ENCODE measurements around the gene MAPK1. TPM values are rescaled to one million over a fixed set of nuclear protein-coding genes. Genes with fewer than 3 reads are reported as not detected.
"Not testable (repeated sequence)": the region's sequence is repeated elsewhere in the genome, so short reads cannot be mapped to it uniquely, and the experiment has no call there.

MAPK1 gene
- total RNA-seq, 2 experiments from 2014 or later, result 39.6 to 79.8 TPM

DNA sequence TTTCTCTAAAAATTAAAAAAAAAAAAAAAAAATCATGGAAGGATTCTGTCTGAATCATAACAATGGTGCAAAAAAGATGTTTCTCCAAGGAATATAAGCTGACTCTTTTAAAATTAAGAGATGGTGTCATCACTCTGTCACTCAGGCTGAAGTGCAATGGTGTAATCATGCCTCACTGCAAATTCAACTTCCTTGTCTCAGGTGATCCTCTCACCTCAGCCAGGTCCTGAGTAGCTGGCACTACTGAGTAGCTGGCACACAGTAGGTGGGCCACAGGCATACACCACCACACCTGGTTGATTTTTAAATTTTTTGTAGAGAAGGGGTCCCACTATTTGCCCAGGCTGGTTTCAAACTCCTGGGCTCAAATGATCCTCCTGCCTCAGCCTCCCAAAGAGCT lies 77.1 kb downstream of the MAPK1 start:
- no peak for DNase-seq (ENCODE audit: low spot score)
- intact Hi-C loops (cut with micrococcal nuclease; ENCODE audit: unreplicated experiment), result no loop called here
- no peak overlapping the region for H3K4me3 ChIP-seq (ENCODE audit: low read depth, low read length, poor library complexity, severe bottlenecking)
- no peak overlapping the region for H3K4me2 ChIP-seq (ENCODE audit: low read length)
- CTCF ChIA-PET (ENCODE audit: unreplicated experiment), result no interaction called here
- H3K36me3 ChIP-seq (ENCODE audit: insufficient read depth, low read length), result peaks cover 56% of the 10 kb centered on the region
- TF ChIP-seq, protein P1, sequence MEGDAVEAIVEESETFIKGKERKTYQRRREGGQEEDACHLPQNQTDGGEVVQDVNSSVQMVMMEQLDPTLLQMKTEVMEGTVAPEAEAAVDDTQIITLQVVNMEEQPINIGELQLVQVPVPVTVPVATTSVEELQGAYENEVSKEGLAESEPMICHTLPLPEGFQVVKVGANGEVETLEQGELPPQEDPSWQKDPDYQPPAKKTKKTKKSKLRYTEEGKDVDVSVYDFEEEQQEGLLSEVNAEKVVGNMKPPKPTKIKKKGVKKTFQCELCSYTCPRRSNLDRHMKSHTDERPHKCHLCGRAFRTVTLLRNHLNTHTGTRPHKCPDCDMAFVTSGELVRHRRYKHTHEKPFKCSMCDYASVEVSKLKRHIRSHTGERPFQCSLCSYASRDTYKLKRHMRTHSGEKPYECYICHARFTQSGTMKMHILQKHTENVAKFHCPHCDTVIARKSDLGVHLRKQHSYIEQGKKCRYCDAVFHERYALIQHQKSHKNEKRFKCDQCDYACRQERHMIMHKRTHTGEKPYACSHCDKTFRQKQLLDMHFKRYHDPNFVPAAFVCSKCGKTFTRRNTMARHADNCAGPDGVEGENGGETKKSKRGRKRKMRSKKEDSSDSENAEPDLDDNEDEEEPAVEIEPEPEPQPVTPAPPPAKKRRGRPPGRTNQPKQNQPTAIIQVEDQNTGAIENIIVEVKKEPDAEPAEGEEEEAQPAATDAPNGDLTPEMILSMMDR (conservative IDR thresholded peaks at IDR 0.05; ENCODE audit: low read length), result no peak
- TF ChIP-seq EZH2phosphoT487 (IDR thresholded peaks at IDR 0.05; ENCODE audit: borderline replicate concordance, low read depth, low read length), result no peak
- H4K20me1 ChIP-seq (ENCODE audit: insufficient read depth, low read length), result no peaks in the 10 kb centered on the region
- no peaks in the 10 kb centered on the region for H3K9me3 ChIP-seq (ENCODE audit: low read length)
- no peak overlapping the region for H2AFZ ChIP-seq (ENCODE audit: low read length)
- no peaks in the 10 kb centered on the region for H3K79me2 ChIP-seq (ENCODE audit: insufficient read depth, low read depth, low read length)
- H3K4me1 ChIP-seq (ENCODE audit: insufficient read depth, low read length, poor library complexity, severe bottlenecking), result peaks cover 18% of the 10 kb centered on the region
- no peaks in the 10 kb centered on the region for H3K9me2 ChIP-seq (ENCODE audit: insufficient read depth, low read length)
- POLR2A ChIA-PET, result interaction anchor here (0.7 kb wide), 1 partner anchor 52 kb away, joined by 6 read pairs; no protein-coding TSS in a partner anchor
- no TSS peak for BruUV-seq (replicated peaks)
- no peak overlapping the region for H3K27ac ChIP-seq (ENCODE audit: low read depth, low read length, poor library complexity, severe bottlenecking)

DNA sequence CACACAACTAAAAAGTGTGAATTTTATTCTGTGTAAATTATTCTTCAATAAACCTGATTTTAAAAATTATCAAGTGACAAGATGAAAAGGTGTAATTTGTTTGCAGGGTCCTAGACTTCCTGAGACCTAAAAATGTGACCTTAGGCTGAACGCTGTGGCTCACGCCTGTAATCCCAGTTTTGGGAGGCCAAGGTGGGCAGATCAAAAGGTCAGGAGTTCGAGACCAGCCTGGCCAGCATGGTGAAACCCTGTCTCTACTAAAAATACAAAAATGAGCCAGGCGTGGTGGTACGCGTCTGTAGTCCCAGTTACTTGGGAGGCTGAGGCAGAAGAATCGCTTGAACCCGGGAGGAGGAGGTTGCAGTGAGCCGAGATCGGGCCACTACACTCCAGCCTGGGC lies 79.9 kb downstream of the MAPK1 start:
- peaks cover 68% of the 10 kb centered on the region for H3K36me3 ChIP-seq (ENCODE audit: insufficient read depth, low read length)
- intact Hi-C loops (cut with micrococcal nuclease; ENCODE audit: unreplicated experiment); POLR2A ChIA-PET; CTCF ChIA-PET (ENCODE audit: unreplicated experiment); H3K27ac ChIP-seq (ENCODE audit: low read depth, low read length, poor library complexity, severe bottlenecking); H3K4me2 ChIP-seq (ENCODE audit: low read length); BruUV-seq (replicated peaks); H3K9me3 ChIP-seq (ENCODE audit: low read length); H4K20me1 ChIP-seq (ENCODE audit: insufficient read depth, low read length); DNase-seq (ENCODE audit: low spot score); H3K4me3 ChIP-seq (ENCODE audit: low read depth, low read length, poor library complexity, severe bottlenecking); H2AFZ ChIP-seq (ENCODE audit: low read length); H3K79me2 ChIP-seq (ENCODE audit: insufficient read depth, low read depth, low read length); H3K9me2 ChIP-seq (ENCODE audit: insufficient read depth, low read length): not testable (repeated sequence)
- peaks cover 35% of the 10 kb centered on the region for H3K4me1 ChIP-seq (ENCODE audit: insufficient read depth, low read length, poor library complexity, severe bottlenecking)

DNA sequence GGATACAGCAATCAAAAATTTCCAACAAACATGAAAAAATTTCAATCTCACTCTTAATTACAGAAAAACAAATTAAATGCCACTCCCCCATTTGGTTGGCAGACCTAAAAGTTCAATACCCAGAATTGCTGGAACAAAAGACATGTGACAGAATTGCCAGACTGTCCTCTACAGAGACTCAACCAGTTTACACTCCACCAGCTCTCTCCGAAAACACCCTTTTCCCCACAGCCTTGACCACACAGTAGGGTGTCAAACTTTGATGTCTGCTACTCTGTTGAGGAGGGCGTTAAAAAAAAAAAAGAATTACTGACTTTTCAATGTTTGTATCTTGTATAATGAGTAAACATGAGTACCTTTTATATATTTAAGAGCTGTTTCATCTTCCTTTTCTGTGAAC lies 87.2 kb downstream of the MAPK1 start:
- POLR2A ChIA-PET, result interaction anchor here (0.6 to 1.2 kb wide), 4 partner anchors 9 to 422 kb away, joined by 3 to 6 read pairs (median 4); no protein-coding TSS in a partner anchor
- intact Hi-C loops (cut with micrococcal nuclease; ENCODE audit: unreplicated experiment), result loop anchor here (2.0 to 5.0 kb wide), 3 partner anchors 55 to 157 kb away; partner anchors contain the start of gene MAPK1
- no peak for DNase-seq (ENCODE audit: low spot score)
- CTCF ChIA-PET (ENCODE audit: unreplicated experiment), result no interaction called here
- Histone ChIP-seq H2AFZ (ENCODE audit: low read length) (no peak overlapping the region), H3K27ac (ENCODE audit: low read depth, low read length, poor library complexity, severe bottlenecking) (peak overlapping the region; percentile 88), H3K9me3 (ENCODE audit: low read length) (no peaks in the 10 kb centered on the region), H3K79me2 (ENCODE audit: insufficient read depth, low read depth, low read length) (peaks cover 12% of the 10 kb centered on the region; the same call in 1 of the 2 replicates), H3K4me3 (ENCODE audit: low read depth, low read length, poor library complexity, severe bottlenecking) (no peak overlapping the region), H4K20me1 (ENCODE audit: insufficient read depth, low read length) (no peaks in the 10 kb centered on the region), H3K4me2 (ENCODE audit: low read length) (peak overlapping the region; percentile 33; the same call in 1 of the 2 replicates), H3K4me1 (ENCODE audit: insufficient read depth, low read length, poor library complexity, severe bottlenecking) (peaks cover 56% of the 10 kb centered on the region), H3K36me3 (ENCODE audit: insufficient read depth, low read length) (peaks cover 47% of the 10 kb centered on the region), H3K9me2 (ENCODE audit: insufficient read depth, low read length) (no peaks in the 10 kb centered on the region)
- TF ChIP-seq, protein P1 (conservative IDR thresholded peaks at IDR 0.05; ENCODE audit: low read length), result no peak
- no peak for TF ChIP-seq EZH2phosphoT487 (IDR thresholded peaks at IDR 0.05; ENCODE audit: borderline replicate concordance, low read depth, low read length)
- BruUV-seq (replicated peaks), result no TSS peak
